Raji (cell line): ENCODE data around the gene SYTL2.

Source experiments
- POLR2A ChIP-seq: IDR thresholded peaks from 2 replicates; pipeline ENCODE4 v1.6.1; 2011; ENCODE audit warnings: low read depth, low read length, control low read depth; ENCODE audit not compliant: insufficient read depth

Gene SYTL2

GRCh38 chr11:85810871-85811611, at the start of gene SYTL2:
TSS of gene SYTL2 (minus strand) at chr11:85811141. CDS start at chr11:85757725, 53,416 bp downstream.
- TF ChIP-seq POLR2A = peak; percentile 94

DNA sequence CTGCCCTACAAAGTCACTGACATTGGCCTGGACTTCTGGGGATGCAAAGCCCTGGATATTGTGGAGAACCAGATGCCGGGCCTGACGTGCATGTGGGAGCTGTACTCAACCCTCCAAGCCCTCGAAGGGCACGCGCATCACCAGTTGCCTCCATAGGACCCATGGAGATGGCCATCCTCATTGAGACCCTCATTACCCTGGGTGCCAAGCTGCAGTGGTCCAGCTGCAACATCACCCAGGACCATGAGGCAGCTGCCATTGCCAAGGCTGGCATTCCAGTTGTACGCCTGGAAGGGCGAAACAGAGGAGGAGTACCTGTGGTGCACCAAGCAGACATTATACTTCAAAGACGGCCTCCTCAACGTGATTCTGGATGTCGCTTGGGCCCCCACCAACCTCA, 46.2 kb upstream of the SYTL2 start:
- no peak for TF ChIP-seq POLR2A

DNA sequence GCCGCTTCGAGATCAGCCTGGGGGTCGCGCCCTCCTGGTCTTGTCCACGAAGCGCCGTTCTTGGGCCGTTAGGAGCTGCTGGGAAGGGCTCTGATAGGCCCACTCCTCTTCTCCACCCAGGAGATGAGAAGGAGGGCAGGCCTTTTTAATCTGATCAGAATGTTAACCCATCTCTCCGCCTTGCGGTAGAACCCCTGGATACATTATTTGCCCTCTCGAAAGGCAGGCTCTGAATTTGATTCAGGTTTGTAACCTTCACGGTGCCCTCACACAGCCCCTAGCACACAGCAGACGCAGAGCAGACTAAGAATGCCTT, 44.4 kb upstream of the SYTL2 start, which contains the start of gene CCDC83:
Gene CCDC83, plus strand, starts transcription at position 43 of the 316 bp plus-strand sequence. CDS start 9,741 bp downstream, outside the sequence.
- no peak for TF ChIP-seq POLR2A

DNA sequence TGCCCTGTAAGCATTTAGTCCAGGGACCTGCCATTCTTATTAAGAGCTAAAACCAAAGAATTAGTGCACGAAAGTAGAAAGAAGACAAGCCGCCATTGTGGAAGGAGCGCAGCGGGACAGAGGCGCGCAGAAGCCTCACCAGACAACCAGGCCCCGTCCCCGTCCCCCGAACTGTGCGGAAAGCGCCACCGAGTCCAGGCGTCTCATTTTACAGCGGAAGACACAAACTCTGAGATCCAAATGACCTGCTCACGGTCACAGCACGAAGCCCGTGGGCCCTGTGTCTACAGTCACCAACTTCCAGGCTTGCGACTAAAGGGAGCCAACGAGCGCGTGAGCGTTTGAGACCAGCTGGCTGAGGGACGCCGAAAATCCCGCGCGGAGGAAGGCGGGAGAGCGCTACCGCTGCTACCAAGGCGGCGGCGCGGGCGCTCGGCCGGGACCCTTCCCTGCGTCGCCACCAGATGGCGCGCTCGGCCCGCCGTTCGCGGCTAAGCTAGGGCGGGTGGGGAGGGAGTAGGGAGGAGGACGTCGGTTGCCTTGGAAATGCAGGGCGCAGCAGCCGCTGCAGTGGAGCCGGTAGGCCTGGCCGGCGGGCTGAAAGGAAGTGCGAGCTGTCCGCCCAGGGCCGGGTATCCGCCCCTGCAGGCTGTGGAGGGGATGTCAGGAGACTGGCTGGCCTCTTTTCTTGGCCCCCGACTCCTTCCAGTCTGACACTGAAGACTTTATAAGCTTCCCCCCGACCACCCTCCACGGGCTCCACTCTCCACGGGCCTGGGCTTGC, 43.8 kb upstream of the SYTL2 start:
- TF ChIP-seq POLR2A = peak; percentile 54

- no peak for TF ChIP-seq POLR2A
These were observed 43.2 kb upstream of the SYTL2 start for GRCh38 chr11:85854212-85854556.

DNA sequence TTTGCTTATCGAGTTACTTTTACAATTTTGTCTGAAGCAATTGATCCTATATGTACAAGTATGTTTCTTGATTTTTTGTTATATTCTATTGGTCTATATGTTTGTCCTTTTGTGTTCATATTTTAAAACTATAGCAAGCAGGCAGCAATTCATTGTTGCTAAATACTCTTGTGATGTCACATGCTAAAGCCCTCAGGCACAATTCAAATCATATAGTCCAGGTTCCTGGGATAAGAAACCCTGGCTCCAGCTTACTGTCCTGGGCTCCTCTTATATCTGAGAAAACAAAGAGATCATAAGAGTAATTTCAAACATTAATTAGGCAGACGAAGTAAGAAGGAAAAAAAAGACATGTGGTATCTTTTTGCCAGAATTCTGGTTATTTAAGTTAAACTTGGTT, 37.6 kb upstream of the SYTL2 start:
- no peak for TF ChIP-seq POLR2A

DNA sequence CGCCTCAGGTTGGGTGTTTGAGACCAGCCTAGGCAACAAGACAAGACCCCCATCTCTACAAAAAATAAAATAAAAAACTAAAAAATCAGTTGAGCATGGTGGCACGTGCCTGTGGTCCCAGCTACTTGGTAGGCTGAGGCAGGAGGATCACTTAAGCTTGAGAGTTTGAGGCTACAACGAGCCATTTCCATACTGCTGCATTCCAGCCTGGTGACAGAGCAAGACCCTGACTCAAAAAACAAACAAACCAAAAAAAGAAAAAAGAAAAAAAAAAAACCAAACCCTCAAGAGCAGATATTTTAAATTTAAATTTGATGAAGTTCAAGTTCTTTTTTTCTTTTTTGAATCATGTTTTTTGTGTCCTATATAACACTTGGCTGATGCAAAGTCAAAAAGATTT, 37.1 kb upstream of the SYTL2 start:
- no peak for TF ChIP-seq POLR2A

DNA sequence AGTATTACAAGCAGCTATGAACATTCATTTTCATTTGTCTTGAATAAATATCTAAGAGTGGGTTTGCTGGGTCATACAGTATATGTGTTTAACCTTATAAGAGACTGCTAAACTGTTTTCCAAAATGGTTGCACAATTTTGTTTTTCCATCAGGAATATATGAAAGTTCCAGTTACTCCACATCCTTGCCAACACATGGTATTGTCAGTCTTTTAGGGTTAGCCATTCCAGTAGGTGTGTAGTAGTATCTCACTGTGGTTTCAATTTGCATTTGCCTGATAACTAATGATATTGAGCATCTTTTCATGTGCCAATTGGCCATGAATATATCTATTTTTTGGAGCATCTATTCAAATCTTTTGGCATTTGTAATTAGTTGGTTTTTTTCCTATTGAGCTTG, 36.5 kb upstream of the SYTL2 start:
- TF ChIP-seq POLR2A = no peak

DNA sequence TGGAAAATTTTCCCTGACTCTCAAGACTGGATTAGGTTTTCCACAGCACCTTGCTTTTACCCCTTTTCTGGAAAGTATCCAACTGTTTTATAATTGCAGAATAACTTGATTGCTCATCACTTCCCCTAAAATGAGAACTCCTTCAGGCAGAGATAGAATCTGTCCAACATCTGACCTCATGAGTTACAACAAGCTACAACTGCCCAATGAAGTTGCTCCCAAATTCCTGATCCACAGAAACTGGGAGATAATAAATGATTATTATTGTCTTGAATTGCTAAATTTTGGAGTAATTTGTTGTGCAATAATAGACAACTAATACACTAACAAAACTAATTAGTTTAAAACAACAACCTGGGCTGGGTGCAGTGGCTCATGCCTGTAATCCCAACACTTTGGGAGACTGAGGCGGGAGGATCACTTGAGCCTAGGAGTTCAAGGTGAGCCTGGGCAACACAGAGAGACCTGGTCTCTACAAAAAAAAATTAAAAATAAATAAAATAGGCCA, 34.2 kb upstream of the SYTL2 start:
- TF ChIP-seq POLR2A = no peak

- no peak for TF ChIP-seq POLR2A
These were observed 33.6 kb upstream of the SYTL2 start for GRCh38 chr11:85844439-85845123.

- no peak for TF ChIP-seq POLR2A
These were observed 33.0 kb upstream of the SYTL2 start for GRCh38 chr11:85843929-85844328.

- TF ChIP-seq POLR2A = no peak
These were observed 24.8 kb upstream of the SYTL2 start for GRCh38 chr11:85835729-85836128.

- TF ChIP-seq POLR2A = no peak
These were observed 24.3 kb upstream of the SYTL2 start for GRCh38 chr11:85835263-85835662.

GRCh38 chr11:85831050-85831449, 20.1 kb upstream of the SYTL2 start:
- TF ChIP-seq POLR2A = no peak

DNA sequence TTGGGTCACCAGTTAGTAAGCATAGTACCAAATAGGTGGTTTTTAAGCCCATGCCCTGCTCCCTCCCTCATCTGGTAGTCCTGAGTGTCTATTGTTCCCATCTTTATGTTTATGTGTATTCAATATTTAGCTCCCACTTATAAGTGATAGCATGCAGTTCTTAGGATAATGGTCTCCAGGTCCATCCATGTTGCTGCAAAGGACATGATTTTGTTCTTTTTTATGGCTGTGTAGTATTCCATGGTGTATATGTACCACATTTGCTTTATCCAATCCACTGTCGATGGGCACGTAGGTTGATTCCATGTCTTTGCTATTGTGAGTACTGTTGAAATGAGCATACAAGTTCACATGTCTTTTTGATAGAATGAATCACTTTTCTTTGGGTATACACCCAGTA, 18.2 kb upstream of the SYTL2 start:
- TF ChIP-seq POLR2A = no peak

GRCh38 chr11:85828640-85828978, 17.7 kb upstream of the SYTL2 start:
- TF ChIP-seq POLR2A = no peak
